Astrocyte of the spinal cord (primary cell): Measurements from ENCODE around the gene ATP2B2.

Experiments used
- DNase-seq: peaks from one replicate; pipeline ENCODE4 v3.0.0; 2011; ENCODE audit warnings: low read depth, low spot score
- H3K4me3 ChIP-seq: 2 replicates; pipeline ENCODE4 v1.5.1; 2011; ENCODE audit warnings: low read depth, mild to moderate bottlenecking, low read length, moderate library complexity
- CTCF ChIP-seq: IDR thresholded peaks from 2 replicates; pipeline ENCODE4 v1.5.1; 2012; ENCODE audit warnings: low read depth, mild to moderate bottlenecking, low read length, inconsistent platforms
- in situ Hi-C: cut with HindIII; loops from 2 replicates; pipeline ENCODE4 v1.10.0; 2017; ENCODE audit warnings: low sequenced_read_pairs

Gene ATP2B2

GRCh38 chr3:10400749-10401495 lies 104.5 kb downstream of the ATP2B2 start:
- in situ Hi-C loops = no loop called here
- no peak overlapping the region for H3K4me3 ChIP-seq
- DNase-seq = no peak
- TF ChIP-seq CTCF = no peak

GRCh38 chr3:10400050-10400748 lies 105.2 kb downstream of the ATP2B2 start:
- no peak for DNase-seq
- no peak for TF ChIP-seq CTCF
- H3K4me3 ChIP-seq = no peak overlapping the region
- in situ Hi-C loops = no loop called here

- in situ Hi-C loops = no loop called here
- TF ChIP-seq CTCF = no peak
- DNase-seq = no peak
- no peak overlapping the region for H3K4me3 ChIP-seq
Observed at GRCh38 chr3:10399634-10400033, 105.8 kb downstream of the ATP2B2 start.

GRCh38 chr3:10398341-10398740 lies 107.0 kb downstream of the ATP2B2 start:
- in situ Hi-C loops = no loop called here
- no peak for TF ChIP-seq CTCF
- no peak for DNase-seq
- H3K4me3 ChIP-seq = no peak overlapping the region

GRCh38 chr3:10397879-10398278 lies 107.5 kb downstream of the ATP2B2 start:
- in situ Hi-C loops = no loop called here
- no peak overlapping the region for H3K4me3 ChIP-seq
- TF ChIP-seq CTCF = no peak
- no peak for DNase-seq

GRCh38 chr3:10396931-10397330 lies 108.5 kb downstream of the ATP2B2 start:
- in situ Hi-C loops = no loop called here
- no peak for DNase-seq
- no peak overlapping the region for H3K4me3 ChIP-seq
- TF ChIP-seq CTCF = no peak
